ENCODE data around the gene PI16. TPM values are rescaled to one million over a fixed set of nuclear protein-coding genes. Genes with fewer than 3 reads are reported as not detected.

PI16 gene
- total RNA-seq, 1 experiment from 2014 or later: 0.07 TPM

DNA sequence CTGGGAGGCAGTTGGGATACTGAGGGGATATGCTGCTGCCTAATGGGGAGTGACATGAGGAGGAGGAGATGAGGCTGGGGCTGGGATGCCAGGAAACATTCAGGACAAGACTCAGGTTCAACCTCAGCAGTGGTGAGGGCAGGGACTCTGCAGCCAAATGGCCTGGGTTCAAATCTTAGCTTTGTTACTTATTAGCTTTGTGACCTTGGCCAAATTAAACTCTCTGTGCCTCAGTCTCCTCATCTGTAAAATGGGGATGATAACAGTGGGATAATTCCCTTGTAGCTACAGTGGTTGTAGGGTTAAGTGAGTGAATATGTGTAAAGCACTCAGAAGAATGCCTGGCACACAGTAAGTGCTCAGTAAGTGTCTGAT lies 1.9 kb downstream of the PI16 start:
- Histone ChIP-seq H3K4me1 (ENCODE audit: insufficient read depth, low read length) (peaks cover 30% of the 10 kb centered on the region), H3K9me3 (ENCODE audit: low read length) (no peaks in the 10 kb centered on the region), H3K27ac (ENCODE audit: low read length) (no peak overlapping the region), H3K79me2 (ENCODE audit: low read length) (no peaks in the 10 kb centered on the region), H3F3A (ENCODE audit: low read length, unreplicated experiment) (no peaks in the 10 kb centered on the region), H3K4me3 (ENCODE audit: low read length) (no peak overlapping the region), H3K4me2 (ENCODE audit: low read length) (no peak overlapping the region), H3K36me3 (ENCODE audit: low read depth, low read length) (no peaks in the 10 kb centered on the region), H3K27me3 (ENCODE audit: low read length) (no peaks in the 10 kb centered on the region), H4K20me1 (ENCODE audit: low read length) (no peaks in the 10 kb centered on the region), H2AFZ (ENCODE audit: low read length) (no peak overlapping the region), H3K9ac (ENCODE audit: low read length) (no peak overlapping the region), H3K9me2 (replicated peaks; ENCODE audit: low read length) (no peaks in the 10 kb centered on the region)
- ChIA-PET CTCF (interaction anchor here (1.4 kb wide), 1 partner anchor 42 kb away, joined by 6 read pairs; no protein-coding TSS in a partner anchor), POLR2A (ENCODE audit: unreplicated experiment) (interaction anchor here (0.6 kb wide), 1 partner anchor 213 kb away, joined by 33 read pairs; the partner anchor contains the start of gene PIM1)
- TF ChIP-seq CTCF (conservative IDR thresholded peaks at IDR 0.05; ENCODE audit: low read depth, low read length) (no peak), EZH2phosphoT487 (IDR thresholded peaks at IDR 0.05; ENCODE audit: borderline replicate concordance, low read length) (no peak), EZH2 (IDR thresholded peaks at IDR 0.05; ENCODE audit: low read length, unreplicated experiment) (no peak)
- no peak for DNase-seq
- no peak for ATAC-seq
- BruUV-seq (replicated peaks): no TSS peak
- intact Hi-C loops (cut with micrococcal nuclease): loop anchor here (5.0 kb wide), 1 partner anchor 44 kb away; no protein-coding TSS in a partner anchor

DNA sequence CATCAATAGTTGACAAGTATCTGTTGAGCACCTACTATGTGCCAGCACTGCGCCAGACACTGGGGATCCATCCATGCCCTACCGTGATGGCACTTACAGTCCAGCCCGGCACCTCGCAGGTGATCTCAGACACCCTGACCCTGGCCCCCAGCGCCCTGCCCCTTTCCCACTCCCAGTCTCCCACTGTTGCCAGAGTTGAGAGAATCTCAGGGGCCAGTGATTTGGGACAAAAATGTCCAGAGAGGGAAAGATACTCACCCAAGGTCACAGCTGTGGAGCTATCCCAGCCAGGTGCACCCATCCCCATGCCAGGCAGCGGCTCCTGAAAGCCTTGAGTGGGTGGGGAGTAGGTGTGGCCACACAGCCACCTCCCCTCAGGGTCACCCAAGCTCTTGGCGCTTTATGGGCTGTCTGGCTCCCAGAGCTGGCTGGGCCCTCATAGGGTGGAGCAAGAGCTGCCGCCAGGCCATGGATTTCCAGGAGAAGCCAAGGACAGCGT lies 3.3 kb downstream of the PI16 start:
- Histone ChIP-seq H3K9me3 (ENCODE audit: low read length) (no peaks in the 10 kb centered on the region), H3K27me3 (ENCODE audit: low read length) (no peaks in the 10 kb centered on the region), H3K9me2 (replicated peaks; ENCODE audit: low read length) (no peaks in the 10 kb centered on the region), H3K27ac (ENCODE audit: low read length) (no peak overlapping the region), H3K4me3 (ENCODE audit: low read length) (no peak overlapping the region), H3K79me2 (ENCODE audit: low read length) (no peaks in the 10 kb centered on the region), H3K4me1 (ENCODE audit: insufficient read depth, low read length) (peaks cover 26% of the 10 kb centered on the region), H3K4me2 (ENCODE audit: low read length) (no peak overlapping the region), H3K36me3 (ENCODE audit: low read depth, low read length) (no peaks in the 10 kb centered on the region), H2AFZ (ENCODE audit: low read length) (no peak overlapping the region), H3K9ac (ENCODE audit: low read length) (no peak overlapping the region), H4K20me1 (ENCODE audit: low read length) (no peaks in the 10 kb centered on the region), H3F3A (ENCODE audit: low read length, unreplicated experiment) (no peaks in the 10 kb centered on the region)
- no TSS peak for BruUV-seq (replicated peaks)
- TF ChIP-seq CTCF (conservative IDR thresholded peaks at IDR 0.05; ENCODE audit: low read depth, low read length) (no peak), EZH2 (IDR thresholded peaks at IDR 0.05; ENCODE audit: low read length, unreplicated experiment) (no peak), EZH2phosphoT487 (IDR thresholded peaks at IDR 0.05; ENCODE audit: borderline replicate concordance, low read length) (no peak)
- ChIA-PET CTCF (no interaction called here), POLR2A (ENCODE audit: unreplicated experiment) (no interaction called here)
- ATAC-seq (no peak), DNase-seq (no peak)
- intact Hi-C loops (cut with micrococcal nuclease): loop anchor here (5.0 kb wide), 1 partner anchor 46 kb away; no protein-coding TSS in a partner anchor

DNA sequence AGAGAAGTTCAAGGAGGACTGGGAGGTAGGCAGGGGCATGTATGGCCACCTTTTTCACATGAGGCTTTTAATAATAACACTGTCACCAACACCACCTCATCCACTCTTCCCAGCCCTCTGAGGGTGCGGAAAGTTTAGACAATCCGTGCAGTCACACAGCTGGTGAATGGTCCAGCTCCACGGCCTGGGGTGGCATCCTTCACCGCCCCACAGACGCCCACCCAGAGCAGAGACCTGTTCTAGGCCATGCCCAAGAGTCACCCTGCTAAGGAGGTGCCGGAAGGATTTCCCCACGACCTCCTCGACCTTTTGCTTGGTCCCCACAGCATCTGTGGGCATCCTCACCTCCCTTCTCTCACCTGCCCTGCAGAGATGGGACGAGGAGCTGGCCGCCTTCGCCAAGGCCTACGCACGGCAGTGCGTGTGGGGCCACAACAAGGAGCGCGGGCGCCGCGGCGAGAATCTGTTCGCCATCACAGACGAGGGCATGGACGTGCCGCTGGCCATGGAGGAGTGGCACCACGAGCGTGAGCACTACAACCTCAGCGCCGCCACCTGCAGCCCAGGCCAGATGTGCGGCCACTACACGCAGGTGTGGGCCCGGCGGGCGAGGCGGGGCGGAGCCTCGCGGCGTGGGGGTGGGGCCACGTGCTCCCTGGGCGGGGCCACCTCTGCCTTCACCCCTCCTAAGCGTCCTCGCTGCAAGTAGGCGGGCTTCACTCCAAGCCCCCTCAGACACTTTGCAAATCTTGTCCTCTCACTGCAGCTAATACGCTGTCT lies 4.4 kb downstream of the PI16 start:
- Histone ChIP-seq H3K27me3 (ENCODE audit: low read length) (no peaks in the 10 kb centered on the region), H3K36me3 (ENCODE audit: low read depth, low read length) (no peaks in the 10 kb centered on the region), H3K79me2 (ENCODE audit: low read length) (no peaks in the 10 kb centered on the region), H3K27ac (ENCODE audit: low read length) (no peak overlapping the region), H3K9me3 (ENCODE audit: low read length) (no peaks in the 10 kb centered on the region), H2AFZ (ENCODE audit: low read length) (no peak overlapping the region), H3K4me1 (ENCODE audit: insufficient read depth, low read length) (peaks cover 26% of the 10 kb centered on the region), H3K4me2 (ENCODE audit: low read length) (no peak overlapping the region), H3F3A (ENCODE audit: low read length, unreplicated experiment) (no peaks in the 10 kb centered on the region), H3K4me3 (ENCODE audit: low read length) (no peak overlapping the region), H3K9me2 (replicated peaks; ENCODE audit: low read length) (no peaks in the 10 kb centered on the region), H3K9ac (ENCODE audit: low read length) (no peak overlapping the region), H4K20me1 (ENCODE audit: low read length) (no peaks in the 10 kb centered on the region)
- no peak for DNase-seq
- ATAC-seq: no peak
- ChIA-PET POLR2A (ENCODE audit: unreplicated experiment) (no interaction called here), CTCF (no interaction called here)
- no peak for TF ChIP-seq EZH2 (IDR thresholded peaks at IDR 0.05; ENCODE audit: low read length, unreplicated experiment)
- no peak for TF ChIP-seq CTCF (conservative IDR thresholded peaks at IDR 0.05; ENCODE audit: low read depth, low read length)
- BruUV-seq (replicated peaks): no TSS peak
- intact Hi-C loops (cut with micrococcal nuclease): loop anchor here (5.0 kb wide), 1 partner anchor 47 kb away; no protein-coding TSS in a partner anchor

All from PC-3 (cell line).